Measurements from ENCODE around the gene PAWR.

Gene PAWR

GRCh38 chr12:79665212-79665887 lies 25.4 kb downstream of the PAWR start:
- H3K4me3 ChIP-seq (ENCODE audit: low read length) = no peak overlapping the region
- no peaks in the 10 kb centered on the region for H3K27me3 ChIP-seq (replicated peaks; ENCODE audit: insufficient read depth, low read length)
- H3K79me2 ChIP-seq (ENCODE audit: low read length) = peaks cover 72% of the 10 kb centered on the region
- no peak for DNase-seq
- no peak overlapping the region for H2AFZ ChIP-seq (ENCODE audit: low read length)
- H3K36me3 ChIP-seq (replicated peaks; ENCODE audit: insufficient read depth, low read length) = no peaks in the 10 kb centered on the region
- H3K9me2 ChIP-seq (replicated peaks; ENCODE audit: insufficient read depth, low read length) = no peaks in the 10 kb centered on the region
- no peaks in the 10 kb centered on the region for H3K9me3 ChIP-seq (replicated peaks; ENCODE audit: insufficient read depth, low read length)
- no peak overlapping the region for H3K27ac ChIP-seq (ENCODE audit: low read length)
- no peaks in the 10 kb centered on the region for H3K4me1 ChIP-seq (ENCODE audit: low read length)
- no peak overlapping the region for H3K9ac ChIP-seq (ENCODE audit: low read length)
- no peak for TF ChIP-seq EZH2 (optimal IDR thresholded peaks at IDR 0.05; ENCODE audit: low read depth, low read length)
- no peak for TF ChIP-seq EZH2phosphoT487 (IDR thresholded peaks at IDR 0.05; ENCODE audit: low read length)
- TF ChIP-seq CTCF (IDR thresholded peaks at IDR 0.05; ENCODE audit: low read length) = no peak
- H3F3A ChIP-seq (ENCODE audit: insufficient read depth, low read length) = no peaks in the 10 kb centered on the region
- no peak overlapping the region for H3K4me2 ChIP-seq (ENCODE audit: low read depth, low read length)
- no peaks in the 10 kb centered on the region; the same call in 1 of the 2 replicates for H4K20me1 ChIP-seq (ENCODE audit: insufficient read depth, low read length)

GRCh38 chr12:79664518-79664917 lies 26.2 kb downstream of the PAWR start:
- Histone ChIP-seq H3F3A (ENCODE audit: insufficient read depth, low read length) (no peaks in the 10 kb centered on the region), H3K9ac (ENCODE audit: low read length) (no peak overlapping the region), H3K4me3 (ENCODE audit: low read length) (no peak overlapping the region), H2AFZ (ENCODE audit: low read length) (no peak overlapping the region), H3K9me2 (replicated peaks; ENCODE audit: insufficient read depth, low read length) (no peaks in the 10 kb centered on the region), H3K4me2 (ENCODE audit: low read depth, low read length) (no peak overlapping the region), H3K27ac (ENCODE audit: low read length) (no peak overlapping the region), H3K79me2 (ENCODE audit: low read length) (peaks cover 71% of the 10 kb centered on the region), H3K9me3 (replicated peaks; ENCODE audit: insufficient read depth, low read length) (no peaks in the 10 kb centered on the region), H3K4me1 (ENCODE audit: low read length) (no peaks in the 10 kb centered on the region), H4K20me1 (ENCODE audit: insufficient read depth, low read length) (no peaks in the 10 kb centered on the region; the same call in 1 of the 2 replicates), H3K36me3 (replicated peaks; ENCODE audit: insufficient read depth, low read length) (no peaks in the 10 kb centered on the region), H3K27me3 (replicated peaks; ENCODE audit: insufficient read depth, low read length) (no peaks in the 10 kb centered on the region)
- no peak for DNase-seq
- TF ChIP-seq CTCF (IDR thresholded peaks at IDR 0.05; ENCODE audit: low read length) = no peak
- no peak for TF ChIP-seq EZH2phosphoT487 (IDR thresholded peaks at IDR 0.05; ENCODE audit: low read length)
- no peak for TF ChIP-seq EZH2 (optimal IDR thresholded peaks at IDR 0.05; ENCODE audit: low read depth, low read length)

- no peaks in the 10 kb centered on the region for H3K4me1 ChIP-seq (ENCODE audit: low read length)
- no peaks in the 10 kb centered on the region for H3F3A ChIP-seq (ENCODE audit: insufficient read depth, low read length)
- no peak overlapping the region for H3K4me2 ChIP-seq (ENCODE audit: low read depth, low read length)
- no peak overlapping the region for H3K27ac ChIP-seq (ENCODE audit: low read length)
- no peak for DNase-seq
- H3K4me3 ChIP-seq (ENCODE audit: low read length) = no peak overlapping the region
- no peaks in the 10 kb centered on the region; the same call in 1 of the 2 replicates for H4K20me1 ChIP-seq (ENCODE audit: insufficient read depth, low read length)
- no peaks in the 10 kb centered on the region for H3K9me3 ChIP-seq (replicated peaks; ENCODE audit: insufficient read depth, low read length)
- H2AFZ ChIP-seq (ENCODE audit: low read length) = no peak overlapping the region
- TF ChIP-seq CTCF (IDR thresholded peaks at IDR 0.05; ENCODE audit: low read length) (no peak), EZH2 (optimal IDR thresholded peaks at IDR 0.05; ENCODE audit: low read depth, low read length) (no peak), EZH2phosphoT487 (IDR thresholded peaks at IDR 0.05; ENCODE audit: low read length) (no peak)
- H3K9me2 ChIP-seq (replicated peaks; ENCODE audit: insufficient read depth, low read length) = no peaks in the 10 kb centered on the region
- peaks cover 66% of the 10 kb centered on the region for H3K79me2 ChIP-seq (ENCODE audit: low read length)
- H3K36me3 ChIP-seq (replicated peaks; ENCODE audit: insufficient read depth, low read length) = no peaks in the 10 kb centered on the region
- H3K27me3 ChIP-seq (replicated peaks; ENCODE audit: insufficient read depth, low read length) = no peaks in the 10 kb centered on the region
- H3K9ac ChIP-seq (ENCODE audit: low read length) = no peak overlapping the region
Observed at GRCh38 chr12:79662046-79662811, 28.5 kb downstream of the PAWR start.

Measured in MM.1S (cell line).